Tibial nerve (tissue), 4 donors: ENCODE data around the gene TMEM120B. TPM values are rescaled to one million over a fixed set of nuclear protein-coding genes. Genes with fewer than 3 reads are reported as not detected.
A peak's percentile ranks its signal among the peaks of the same experiment; 100 is the strongest.

Experiments used
- DNase-seq, 2 donors: peaks; one replicate each; pipeline ENCODE4 v3.0.0-alpha.2; 2019; ENCODE audit warnings: low spot score in 2 of 2
- H3K27ac ChIP-seq, 4 donors: fragments of 200-600 bp; sonication (generic) in 3 of 4; one replicate each; pipeline ENCODE4 v1.5.1; 2017 to 2019; ENCODE audit warnings: mild to moderate bottlenecking in 1 of 4
- H3K27me3 ChIP-seq, 2 donors: fragments of 200-600 bp; sonication (generic) in 1 of 2; one replicate each; pipeline versions ENCODE4 v1.5.1 to v1.6.0; 2017 to 2019
- H3K36me3 ChIP-seq, 3 donors: fragments of 200-600 bp; sonication (generic); one replicate each; pipeline ENCODE4 v1.5.1; 2018 to 2019
- H3K4me1 ChIP-seq, 4 donors: fragments of 200-600 bp; sonication (generic) in 3 of 4; one replicate each; pipeline ENCODE4 v1.5.1; 2017 to 2019
- H3K4me3 ChIP-seq, 4 donors: fragments of 200-600 bp; sonication (generic) in 3 of 4; one replicate each; pipeline ENCODE4 v1.5.1; 2017 to 2019; ENCODE audit warnings: mild to moderate bottlenecking in 1 of 4, moderate library complexity in 1 of 4
- H3K9me3 ChIP-seq, 4 donors: fragments of 200-600 bp; sonication (generic) in 3 of 4; one replicate each; pipeline ENCODE4 v1.5.1; 2017 to 2019
- CTCF ChIP-seq, 5 experiments: fragments of 200-600 bp in 3 of 5; fragments of 450-650 bp in 2 of 5; sonication (generic) in 3 of 5; IDR thresholded peaks; one replicate each; pipeline ENCODE4 v1.5.1; 2016 to 2019; ENCODE audit warnings: antibody characterized with exemption in 5 of 5, mild to moderate bottlenecking in 3 of 5, moderate library complexity in 2 of 5
- EP300 ChIP-seq, 2 donors: sonication (generic); formaldehyde crosslinking; IDR thresholded peaks; one replicate each; pipeline ENCODE4 v1.6.1; 2017; ENCODE audit warnings: antibody characterized with exemption in 2 of 2, mild to moderate bottlenecking in 1 of 2
- POLR2A ChIP-seq, 2 donors: fragments of 450-650 bp; IDR thresholded peaks; one replicate each; pipeline ENCODE4 v1.6.1; 2017; ENCODE audit warnings: antibody characterized with exemption in 2 of 2, mild to moderate bottlenecking in 2 of 2, moderate library complexity in 2 of 2
- WGBS, 2 donors: methylation state at CpG; one replicate each; pipeline ENCODE4 v1.1.5; 2018; 5-methylcytosine and 5-hydroxymethylcytosine counted together
- total RNA-seq, 4 donors: library from RNA; depleted of rRNA; stranded (reverse); fragments of >200 nt; gene quantifications; one replicate each; pipeline ENCODE4 v1.1.0, GENCODE V29; 2016

TMEM120B gene
- total RNA-seq, 4 donors from 2014 or later, result 10.1 to 13.9 (median 11.5) TPM

GRCh38 chr12:121762269-121762668 lies 49.7 kb downstream of the TMEM120B start:
- TF ChIP-seq CTCF (IDR thresholded peaks at IDR 0.05) (no peak), POLR2A (IDR thresholded peaks at IDR 0.05) (no peak), EP300 (IDR thresholded peaks at IDR 0.05) (no peak)
- Histone ChIP-seq H3K4me3 (no peak overlapping the region), H3K27ac (no peak overlapping the region), H3K4me1 (peaks cover 0 to 22% (median 2%) of the 10 kb centered on the region in 4 donors), H3K36me3 (peaks cover 0 to 44% (median 0%) of the 10 kb centered on the region in 3 donors), H3K9me3 (no peaks in the 10 kb centered on the region), H3K27me3 (no peaks in the 10 kb centered on the region)
- no peak for DNase-seq
- 49 to 65% methylated on average over 6 of the region's 6 CpGs for WGBS, 2 donors

GRCh38 chr12:121764808-121765207 lies 52.3 kb downstream of the TMEM120B start:
- Histone ChIP-seq H3K27me3 (no peaks in the 10 kb centered on the region), H3K4me1 (peaks cover 0 to 38% (median 8%) of the 10 kb centered on the region in 4 donors), H3K9me3 (no peaks in the 10 kb centered on the region), H3K36me3 (peaks cover 0 to 32% (median 0%) of the 10 kb centered on the region in 3 donors), H3K4me3 (no peak overlapping the region), H3K27ac (no peak overlapping the region)
- 83 to 89% methylated on average over 3 of the region's 3 CpGs for WGBS, 2 donors
- DNase-seq, result no peak
- no peak for TF ChIP-seq POLR2A (IDR thresholded peaks at IDR 0.05)
- no peak for TF ChIP-seq CTCF (IDR thresholded peaks at IDR 0.05)
- no peak for TF ChIP-seq EP300 (IDR thresholded peaks at IDR 0.05)

- DNase-seq, result no peak
- H3K27me3 ChIP-seq, result no peaks in the 10 kb centered on the region
- H3K4me1 ChIP-seq, result peaks cover 0 to 39% (median 8%) of the 10 kb centered on the region in 4 donors
- H3K27ac ChIP-seq, result no peak overlapping the region
- 70 to 87% methylated on average over 4 to 5 of the region's 5 CpGs for WGBS, 2 donors
- TF ChIP-seq POLR2A (IDR thresholded peaks at IDR 0.05), result no peak
- no peak for TF ChIP-seq EP300 (IDR thresholded peaks at IDR 0.05)
- no peak for TF ChIP-seq CTCF (IDR thresholded peaks at IDR 0.05)
- no peak overlapping the region for H3K4me3 ChIP-seq
- H3K9me3 ChIP-seq, result no peaks in the 10 kb centered on the region
- H3K36me3 ChIP-seq, result peaks cover 0 to 32% (median 0%) of the 10 kb centered on the region in 3 donors
Observed at GRCh38 chr12:121765573-121765972, 53.0 kb downstream of the TMEM120B start.

- DNase-seq, result no peak
- Histone ChIP-seq H3K36me3 (peaks cover 0 to 29% (median 0%) of the 10 kb centered on the region in 3 donors), H3K9me3 (no peaks in the 10 kb centered on the region), H3K27ac (no peak overlapping the region), H3K4me1 (peaks cover 0 to 45% (median 8%) of the 10 kb centered on the region in 4 donors), H3K27me3 (no peaks in the 10 kb centered on the region), H3K4me3 (no peak overlapping the region)
- no peak for TF ChIP-seq POLR2A (IDR thresholded peaks at IDR 0.05)
- TF ChIP-seq CTCF (IDR thresholded peaks at IDR 0.05), result no peak
- TF ChIP-seq EP300 (IDR thresholded peaks at IDR 0.05), result no peak
- 79 to 84% methylated on average over 5 of the region's 5 CpGs for WGBS, 2 donors
Observed at GRCh38 chr12:121766290-121767039, 53.9 kb downstream of the TMEM120B start.

GRCh38 chr12:121767525-121768016 lies 55.0 kb downstream of the TMEM120B start:
- Histone ChIP-seq H3K27ac (peak overlapping the region in 2 of 4 donors; percentile 28 to 67), H3K36me3 (peaks cover 0 to 19% (median 0%) of the 10 kb centered on the region in 3 donors), H3K4me3 (no peak overlapping the region), H3K9me3 (no peaks in the 10 kb centered on the region), H3K4me1 (peaks cover 0 to 39% (median 8%) of the 10 kb centered on the region in 4 donors), H3K27me3 (no peaks in the 10 kb centered on the region)
- TF ChIP-seq CTCF (IDR thresholded peaks at IDR 0.05), result no peak
- no peak for TF ChIP-seq EP300 (IDR thresholded peaks at IDR 0.05)
- no peak for TF ChIP-seq POLR2A (IDR thresholded peaks at IDR 0.05)
- 24 to 38% methylated on average over 10 of the region's 10 CpGs for WGBS, 2 donors
- DNase-seq, result peak in 1 of 2 donors; percentile 26
